HepG2 (cell line): ENCODE measurements around the gene ZBTB17. TPM values are rescaled to one million over a fixed set of nuclear protein-coding genes. Genes with fewer than 3 reads are reported as not detected.

Experiments used
- FOXA3 ChIP-seq: IDR thresholded peaks from 2 replicates; pipeline ENCODE4 v1.6.1; 2016; ENCODE audit warnings: missing genetic modification reagents, missing compliant biosample characterization
- HDAC6 ChIP-seq: fragments of 200-600 bp; sonication (generic); IDR thresholded peaks from 2 replicates; pipeline ENCODE4 v1.7.0; 2017; ENCODE audit warnings: mild to moderate bottlenecking, antibody characterized with exemption, low read length, low read depth
- JUND ChIP-seq: sonication (generic); formaldehyde crosslinking; IDR thresholded peaks from 2 replicates; pipeline ENCODE4 v1.8.0; 2022; ENCODE audit warnings: mild to moderate bottlenecking, missing genetic modification reagents
- MIXL1 ChIP-seq: IDR thresholded peaks from 2 replicates; pipeline ENCODE4 v1.6.1; 2016
- SMAD3 ChIP-seq: sonication (generic); formaldehyde crosslinking; IDR thresholded peaks from 2 replicates; pipeline ENCODE4 v1.4.0; 2020; ENCODE audit warnings: missing genetic modification reagents
- STAG1 ChIP-seq: sonication (generic); formaldehyde crosslinking; IDR thresholded peaks from 2 replicates; pipeline ENCODE4 v1.4.0; 2020; ENCODE audit warnings: missing genetic modification reagents
- STAT5B ChIP-seq: sonication (generic); formaldehyde crosslinking; IDR thresholded peaks from 2 replicates; pipeline ENCODE4 v1.4.0; 2020; ENCODE audit warnings: missing genetic modification reagents
- ZNF12 ChIP-seq: sonication (generic); formaldehyde crosslinking; IDR thresholded peaks from 2 replicates; pipeline ENCODE4 v1.5.0; 2020; ENCODE audit warnings: missing genetic modification reagents
- ZNF331 ChIP-seq: sonication (generic); formaldehyde crosslinking; IDR thresholded peaks from 2 replicates; pipeline ENCODE4 v1.4.0; 2020; ENCODE audit warnings: missing genetic modification reagents
- ZNF333 ChIP-seq: sonication (generic); formaldehyde crosslinking; IDR thresholded peaks from 2 replicates; pipeline ENCODE4 v1.4.0; 2020; ENCODE audit warnings: mild to moderate bottlenecking, missing genetic modification reagents, borderline replicate concordance
- ZNF501 ChIP-seq: sonication (generic); formaldehyde crosslinking; IDR thresholded peaks from 2 replicates; pipeline ENCODE4 v1.5.1; 2020; ENCODE audit warnings: mild to moderate bottlenecking, moderate library complexity, missing genetic modification reagents
- ZNF777 ChIP-seq: sonication (generic); formaldehyde crosslinking; IDR thresholded peaks from 2 replicates; pipeline ENCODE4 v1.4.0; 2020; ENCODE audit warnings: missing genetic modification reagents
- polyA plus RNA-seq, 8 experiments: library from polyadenylated mRNA; depleted of rRNA in 3 of 8; stranded (reverse) in 7 of 8; unstranded in 1 of 8; fragments of >200 nt; fragmentation: Illumina TruSeq in 4 of 8; extraction: Trizol in 4 of 8; gene quantifications; 2 replicates each; pipeline versions ENCODE4 v1.2.1 to v1.2.3, GENCODE V29; 2011 to 2016; ENCODE audit warnings: low read depth in 4 of 8, missing spikeins in 1 of 8, mixed read lengths in 1 of 8; ENCODE audit not compliant: insufficient read depth in 1 of 8
- total RNA-seq, 5 experiments: library from RNA; depleted of rRNA; stranded (reverse); fragments of >200 nt; fragmentation: Illumina TruSeq; extraction: Trizol; gene quantifications; 2 replicates each; pipeline ENCODE4 v1.2.3, GENCODE V29; 2016; ENCODE audit warnings: low read depth in 1 of 5
- TF ChIP-seq, protein P1 (sequence below): sonication (generic); IDR thresholded peaks from 2 replicates; pipeline ENCODE4 v1.6.1; 2016; ENCODE audit warnings: low read depth, borderline replicate concordance
- TF ChIP-seq, protein P2 (sequence below): sonication (generic); formaldehyde crosslinking; IDR thresholded peaks from 2 replicates; pipeline ENCODE4 v1.9.0; 2021; ENCODE audit warnings: missing genetic modification reagents, borderline replicate concordance
- TF ChIP-seq, protein P3 (sequence below): sonication (generic); formaldehyde crosslinking; IDR thresholded peaks from 2 replicates; pipeline ENCODE4 v1.4.0; 2020; ENCODE audit warnings: missing genetic modification reagents, mild to moderate bottlenecking, borderline replicate concordance
- TF ChIP-seq, protein P4 (sequence below): sonication (generic); formaldehyde crosslinking; IDR thresholded peaks from 2 replicates; pipeline ENCODE4 v1.9.0; 2022; ENCODE audit warnings: missing genetic modification reagents, mild to moderate bottlenecking, borderline replicate concordance
- TF ChIP-seq, protein P5 (sequence below): sonication (generic); formaldehyde crosslinking; IDR thresholded peaks from 2 replicates; pipeline ENCODE4; 2020; ENCODE audit warnings: missing genetic modification reagents, mild to moderate bottlenecking, borderline replicate concordance

The ZBTB17 gene
- total and polyA plus RNA-seq, 2 of the 13 experiments (the other 11 are each of a cell fraction or from before 2014, with no cell fraction given), result 16.7 to 17.0 TPM

DNA sequence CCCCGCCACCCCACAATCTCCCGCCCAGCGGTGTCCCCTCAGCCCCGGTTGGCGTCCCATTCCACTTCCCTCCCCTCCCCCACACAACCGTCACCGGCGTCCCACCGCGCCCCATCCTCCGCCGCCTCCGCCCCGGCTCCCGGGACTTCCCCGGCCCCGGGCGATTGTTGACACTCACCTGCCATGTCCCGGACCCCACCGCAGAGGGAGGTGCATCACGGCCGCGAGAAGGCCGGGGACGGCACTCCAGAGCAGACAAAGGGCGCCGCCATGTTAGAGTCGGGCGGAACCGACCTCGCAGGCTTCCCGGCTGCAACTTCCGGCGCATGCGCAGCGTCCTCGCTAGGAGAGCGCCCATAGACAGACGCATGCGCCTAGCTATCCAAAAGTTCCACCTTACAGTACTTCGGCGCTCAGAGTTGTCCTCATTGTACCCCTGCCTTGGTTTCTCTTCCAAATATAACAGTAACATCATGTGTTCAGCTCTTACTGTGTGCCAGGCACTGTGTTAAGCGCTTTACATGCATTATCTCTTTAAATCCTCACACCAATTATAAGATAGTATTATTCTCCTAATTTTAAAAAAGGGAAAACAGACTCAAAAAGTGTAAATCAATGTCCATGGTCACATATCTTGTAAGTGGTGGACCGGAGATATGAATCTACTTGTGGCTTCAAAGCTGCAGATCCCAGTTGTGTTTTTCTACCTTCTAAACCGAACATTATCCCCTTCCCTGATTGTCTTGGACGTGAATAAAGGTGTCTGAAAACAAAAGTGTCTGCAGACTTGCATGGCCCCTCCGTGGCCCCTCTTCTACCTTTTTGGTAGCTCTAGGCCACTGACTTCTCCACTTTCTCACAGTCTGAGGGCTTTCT lies at the start of gene ZBTB17 (continued):
- TF ChIP-seq, protein P1, sequence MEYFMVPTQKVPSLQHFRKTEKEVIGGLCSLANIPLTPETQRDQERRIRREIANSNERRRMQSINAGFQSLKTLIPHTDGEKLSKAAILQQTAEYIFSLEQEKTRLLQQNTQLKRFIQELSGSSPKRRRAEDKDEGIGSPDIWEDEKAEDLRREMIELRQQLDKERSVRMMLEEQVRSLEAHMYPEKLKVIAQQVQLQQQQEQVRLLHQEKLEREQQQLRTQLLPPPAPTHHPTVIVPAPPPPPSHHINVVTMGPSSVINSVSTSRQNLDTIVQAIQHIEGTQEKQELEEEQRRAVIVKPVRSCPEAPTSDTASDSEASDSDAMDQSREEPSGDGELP, result 0 out of 2 replicates have a peak, but pooled peaks have one; percentile 46
- TF ChIP-seq STAG1 (CRISPR knock-in tag), result no peak
- TF ChIP-seq FOXA3 (CRISPR knock-in tag), result peak; percentile 14; the same call in 1 of the 2 replicates
- no peak for TF ChIP-seq MIXL1 (CRISPR knock-in tag)
- TF ChIP-seq SMAD3 (CRISPR knock-in tag), result no peak
- no peak for TF ChIP-seq ZNF777 (CRISPR knock-in tag)
- TF ChIP-seq, protein P2, sequence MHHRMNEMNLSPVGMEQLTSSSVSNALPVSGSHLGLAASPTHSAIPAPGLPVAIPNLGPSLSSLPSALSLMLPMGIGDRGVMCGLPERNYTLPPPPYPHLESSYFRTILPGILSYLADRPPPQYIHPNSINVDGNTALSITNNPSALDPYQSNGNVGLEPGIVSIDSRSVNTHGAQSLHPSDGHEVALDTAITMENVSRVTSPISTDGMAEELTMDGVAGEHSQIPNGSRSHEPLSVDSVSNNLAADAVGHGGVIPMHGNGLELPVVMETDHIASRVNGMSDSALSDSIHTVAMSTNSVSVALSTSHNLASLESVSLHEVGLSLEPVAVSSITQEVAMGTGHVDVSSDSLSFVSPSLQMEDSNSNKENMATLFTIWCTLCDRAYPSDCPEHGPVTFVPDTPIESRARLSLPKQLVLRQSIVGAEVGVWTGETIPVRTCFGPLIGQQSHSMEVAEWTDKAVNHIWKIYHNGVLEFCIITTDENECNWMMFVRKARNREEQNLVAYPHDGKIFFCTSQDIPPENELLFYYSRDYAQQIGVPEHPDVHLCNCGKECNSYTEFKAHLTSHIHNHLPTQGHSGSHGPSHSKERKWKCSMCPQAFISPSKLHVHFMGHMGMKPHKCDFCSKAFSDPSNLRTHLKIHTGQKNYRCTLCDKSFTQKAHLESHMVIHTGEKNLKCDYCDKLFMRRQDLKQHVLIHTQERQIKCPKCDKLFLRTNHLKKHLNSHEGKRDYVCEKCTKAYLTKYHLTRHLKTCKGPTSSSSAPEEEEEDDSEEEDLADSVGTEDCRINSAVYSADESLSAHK (CRISPR knock-in tag), result no peak
- TF ChIP-seq JUND, result 0 out of 2 replicates have a peak, but pooled peaks have one; percentile 25
- TF ChIP-seq ZNF333 (CRISPR knock-in tag), result no peak; the same call in 1 of the 2 replicates
- TF ChIP-seq ZNF331 (CRISPR knock-in tag), result peak; percentile 34; the same call in 1 of the 2 replicates
- 0 out of 2 replicates have a peak, but pooled peaks have one; percentile 11 for TF ChIP-seq ZNF12 (CRISPR knock-in tag)
- TF ChIP-seq STAT5B (CRISPR knock-in tag), result no peak
- TF ChIP-seq, protein P3, sequence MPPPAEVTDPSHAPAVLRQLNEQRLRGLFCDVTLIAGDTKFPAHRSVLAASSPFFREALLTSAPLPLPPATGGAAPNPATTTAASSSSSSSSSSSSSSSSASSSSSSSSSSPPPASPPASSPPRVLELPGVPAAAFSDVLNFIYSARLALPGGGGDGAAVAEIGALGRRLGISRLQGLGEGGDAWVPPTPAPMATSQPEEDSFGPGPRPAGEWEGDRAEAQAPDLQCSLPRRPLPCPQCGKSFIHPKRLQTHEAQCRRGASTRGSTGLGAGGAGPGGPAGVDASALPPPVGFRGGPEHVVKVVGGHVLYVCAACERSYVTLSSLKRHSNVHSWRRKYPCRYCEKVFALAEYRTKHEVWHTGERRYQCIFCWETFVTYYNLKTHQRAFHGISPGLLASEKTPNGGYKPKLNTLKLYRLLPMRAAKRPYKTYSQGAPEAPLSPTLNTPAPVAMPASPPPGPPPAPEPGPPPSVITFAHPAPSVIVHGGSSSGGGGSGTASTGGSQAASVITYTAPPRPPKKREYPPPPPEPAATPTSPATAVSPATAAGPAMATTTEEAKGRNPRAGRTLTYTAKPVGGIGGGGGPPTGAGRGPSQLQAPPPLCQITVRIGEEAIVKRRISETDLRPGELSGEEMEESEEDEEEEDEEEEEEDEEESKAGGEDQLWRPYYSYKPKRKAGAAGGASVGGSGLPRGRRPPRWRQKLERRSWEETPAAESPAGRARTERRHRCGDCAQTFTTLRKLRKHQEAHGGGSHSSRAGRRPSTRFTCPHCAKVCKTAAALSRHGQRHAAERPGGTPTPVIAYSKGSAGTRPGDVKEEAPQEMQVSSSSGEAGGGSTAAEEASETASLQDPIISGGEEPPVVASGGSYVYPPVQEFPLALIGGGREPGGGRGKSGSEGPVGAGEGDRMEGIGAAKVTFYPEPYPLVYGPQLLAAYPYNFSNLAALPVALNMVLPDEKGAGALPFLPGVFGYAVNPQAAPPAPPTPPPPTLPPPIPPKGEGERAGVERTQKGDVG (CRISPR knock-in tag), result no peak
- no peak for TF ChIP-seq HDAC6
- peak; percentile 83; the same call in 1 of the 2 replicates for TF ChIP-seq ZNF501 (CRISPR knock-in tag)
- TF ChIP-seq, protein P4, sequence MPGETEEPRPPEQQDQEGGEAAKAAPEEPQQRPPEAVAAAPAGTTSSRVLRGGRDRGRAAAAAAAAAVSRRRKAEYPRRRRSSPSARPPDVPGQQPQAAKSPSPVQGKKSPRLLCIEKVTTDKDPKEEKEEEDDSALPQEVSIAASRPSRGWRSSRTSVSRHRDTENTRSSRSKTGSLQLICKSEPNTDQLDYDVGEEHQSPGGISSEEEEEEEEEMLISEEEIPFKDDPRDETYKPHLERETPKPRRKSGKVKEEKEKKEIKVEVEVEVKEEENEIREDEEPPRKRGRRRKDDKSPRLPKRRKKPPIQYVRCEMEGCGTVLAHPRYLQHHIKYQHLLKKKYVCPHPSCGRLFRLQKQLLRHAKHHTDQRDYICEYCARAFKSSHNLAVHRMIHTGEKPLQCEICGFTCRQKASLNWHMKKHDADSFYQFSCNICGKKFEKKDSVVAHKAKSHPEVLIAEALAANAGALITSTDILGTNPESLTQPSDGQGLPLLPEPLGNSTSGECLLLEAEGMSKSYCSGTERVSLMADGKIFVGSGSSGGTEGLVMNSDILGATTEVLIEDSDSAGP (CRISPR knock-in tag), result peak; percentile 69; the same call in 1 of the 2 replicates
- TF ChIP-seq, protein P5, sequence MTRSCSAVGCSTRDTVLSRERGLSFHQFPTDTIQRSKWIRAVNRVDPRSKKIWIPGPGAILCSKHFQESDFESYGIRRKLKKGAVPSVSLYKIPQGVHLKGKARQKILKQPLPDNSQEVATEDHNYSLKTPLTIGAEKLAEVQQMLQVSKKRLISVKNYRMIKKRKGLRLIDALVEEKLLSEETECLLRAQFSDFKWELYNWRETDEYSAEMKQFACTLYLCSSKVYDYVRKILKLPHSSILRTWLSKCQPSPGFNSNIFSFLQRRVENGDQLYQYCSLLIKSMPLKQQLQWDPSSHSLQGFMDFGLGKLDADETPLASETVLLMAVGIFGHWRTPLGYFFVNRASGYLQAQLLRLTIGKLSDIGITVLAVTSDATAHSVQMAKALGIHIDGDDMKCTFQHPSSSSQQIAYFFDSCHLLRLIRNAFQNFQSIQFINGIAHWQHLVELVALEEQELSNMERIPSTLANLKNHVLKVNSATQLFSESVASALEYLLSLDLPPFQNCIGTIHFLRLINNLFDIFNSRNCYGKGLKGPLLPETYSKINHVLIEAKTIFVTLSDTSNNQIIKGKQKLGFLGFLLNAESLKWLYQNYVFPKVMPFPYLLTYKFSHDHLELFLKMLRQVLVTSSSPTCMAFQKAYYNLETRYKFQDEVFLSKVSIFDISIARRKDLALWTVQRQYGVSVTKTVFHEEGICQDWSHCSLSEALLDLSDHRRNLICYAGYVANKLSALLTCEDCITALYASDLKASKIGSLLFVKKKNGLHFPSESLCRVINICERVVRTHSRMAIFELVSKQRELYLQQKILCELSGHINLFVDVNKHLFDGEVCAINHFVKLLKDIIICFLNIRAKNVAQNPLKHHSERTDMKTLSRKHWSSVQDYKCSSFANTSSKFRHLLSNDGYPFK (CRISPR knock-in tag), result 0 out of 2 replicates have a peak, but pooled peaks have one; percentile 76
